HCT116 (cell line): ENCODE data around the gene DDRGK1. TPM values are rescaled to one million over a fixed set of nuclear protein-coding genes. Genes with fewer than 3 reads are reported as not detected.

Experiments
- ATAC-seq: fragments of 200-7000 bp; cut with Tn5 transposase; 2 replicates; pipeline ENCODE4 v1.9.1; 2020; ENCODE audit warnings: mild to moderate bottlenecking, moderate library complexity
- BruUV-seq: library from RNA; stranded (reverse); fragments of 400-500 nt; replicated peaks from 2 replicates; lab custom pipeline; 2021; lab: Mats Ljungman, UMichigan
- CTCF ChIA-PET: fragments of 300-600 bp; sonication (Branson Sonifier 250); formaldehyde crosslinking; loops from one replicate; lab custom pipeline; 2021; ENCODE audit warnings: antibody characterized with exemption; lab: Charles Lee
- POLR2A ChIA-PET: fragments of 300-600, 350-600 bp; sonication (Branson Sonifier 250); formaldehyde crosslinking; loops from one replicate; lab custom pipeline; 2021; ENCODE audit warnings: antibody characterized with exemption; lab: Charles Lee
- RAD21 ChIA-PET, 2 experiments: fragments of 300-600 bp; sonication (Branson Sonifier 250); formaldehyde crosslinking; loops; one replicate each; lab custom pipeline; 2023; ENCODE audit warnings: low total read pairs in 2 of 2; ENCODE audit not compliant: uncharacterized antibody in 2 of 2, unreplicated experiment in 2 of 2, low non-redundant PET in 1 of 2; lab: Charles Lee
- DNase-seq: peaks from one replicate; pipeline ENCODE4 v3.0.0-alpha.2; 2010; ENCODE audit warnings: low read depth, low spot score
- H2AFZ ChIP-seq: fragments of 200-600 bp; shearing (Covaris generic), sonication (generic); 2 replicates; pipeline ENCODE4 v1.6.1; 2017; ENCODE audit warnings: low read depth, mixed run types, mixed read lengths, antibody characterized with exemption, low read length; ENCODE audit not compliant: poor library complexity, severe bottlenecking
- H3K27ac ChIP-seq: 2 replicates; pipeline ENCODE4 v1.5.1; 2012; ENCODE audit warnings: low read depth, low read length
- H3K27me3 ChIP-seq: fragments of 200-600 bp; sonication (generic); 2 replicates; pipeline ENCODE4 v1.6.1; 2016; ENCODE audit warnings: mixed run types, low read length, mixed read lengths; ENCODE audit not compliant: insufficient read depth
- H3K36me3 ChIP-seq, 2 experiments: fragments of 200-500 bp in 1 of 2; fragments of 200-600 bp in 1 of 2; sonication (Bioruptor generic) in 1 of 2; sonication (generic) in 1 of 2; 2 replicates each; pipeline versions ENCODE4 v1.5.1 to v1.6.1; 2014 to 2016; ENCODE audit warnings: low read length in 2 of 2, inconsistent platforms in 1 of 2, mixed read lengths in 1 of 2, mixed run types in 1 of 2; ENCODE audit not compliant: insufficient read depth in 2 of 2, control insufficient read depth in 1 of 2
- H3K4me1 ChIP-seq, 2 experiments: fragments of 200-600 bp in 1 of 2; sonication (generic) in 1 of 2; 2 replicates each; pipeline versions ENCODE4 v1.5.1 to v1.6.1; 2012 to 2017; ENCODE audit warnings: low read length in 2 of 2, inconsistent platforms in 1 of 2, mild to moderate bottlenecking in 1 of 2, mixed read lengths in 1 of 2, mixed run types in 1 of 2, moderate library complexity in 1 of 2; ENCODE audit not compliant: insufficient read depth in 2 of 2, control insufficient read depth in 1 of 2
- H3K4me2 ChIP-seq: fragments of 200-600 bp; sonication (generic); 2 replicates; pipeline ENCODE4 v1.6.1; 2017; ENCODE audit warnings: mixed run types, low read length, mixed read lengths
- H3K4me3 ChIP-seq, 2 experiments: fragments of 200-600 bp in 1 of 2; sonication (generic) in 1 of 2; replicated peaks in 1 of 2; 2 replicates each; pipeline ENCODE4 v1.5.1; 2011 to 2016; ENCODE audit warnings: low read length in 2 of 2, control low read depth in 1 of 2, low read depth in 1 of 2, mild to moderate bottlenecking in 1 of 2, mixed read lengths in 1 of 2, mixed run types in 1 of 2
- H3K79me2 ChIP-seq: fragments of 200-600 bp; sonication (generic); 2 replicates; pipeline ENCODE4 v1.6.1; 2017; ENCODE audit warnings: mild to moderate bottlenecking, mixed run types, low read length, moderate library complexity, mixed read lengths; ENCODE audit not compliant: insufficient read depth
- H3K9ac ChIP-seq: fragments of 200-600 bp; sonication (generic); 2 replicates; pipeline ENCODE4 v1.6.1; 2016; ENCODE audit warnings: low read length, mixed read lengths
- H3K9me2 ChIP-seq: fragments of 200-600 bp; sonication (generic), shearing (Covaris generic); 2 replicates; pipeline ENCODE4 v1.6.1; 2017; ENCODE audit warnings: mixed run types, mild to moderate bottlenecking, moderate library complexity; ENCODE audit not compliant: insufficient read depth
- H3K9me3 ChIP-seq, 2 experiments: fragments of 200-500 bp in 1 of 2; fragments of 200-600 bp in 1 of 2; sonication (Bioruptor generic) in 1 of 2; sonication (generic) in 1 of 2; 2 replicates each; pipeline ENCODE4 v1.6.1; 2014 to 2017; ENCODE audit warnings: low read length in 2 of 2, mixed read lengths in 2 of 2, inconsistent platforms in 1 of 2, low read depth in 1 of 2, mild to moderate bottlenecking in 1 of 2, mixed run types in 1 of 2, moderate library complexity in 1 of 2; ENCODE audit not compliant: control insufficient read depth in 1 of 2, insufficient read depth in 1 of 2
- H4K20me1 ChIP-seq: fragments of 200-600 bp; sonication (generic), shearing (Covaris generic); 2 replicates; pipeline ENCODE4 v1.6.1; 2017; ENCODE audit warnings: mixed run types, mild to moderate bottlenecking, moderate library complexity; ENCODE audit not compliant: insufficient read depth
- CBX3 ChIP-seq: IDR thresholded peaks from 2 replicates; pipeline ENCODE4 v1.6.1; 2012; ENCODE audit warnings: low read depth
- ELF1 ChIP-seq: IDR thresholded peaks from 2 replicates; pipeline ENCODE4 v1.6.1; 2012; ENCODE audit warnings: low read depth, borderline replicate concordance
- EZH2 ChIP-seq: fragments of 200-600 bp; sonication (generic); IDR thresholded peaks from 2 replicates; pipeline ENCODE4 v1.6.1; 2017; ENCODE audit warnings: antibody characterized with exemption, mixed run types
- JUND ChIP-seq: IDR thresholded peaks from 2 replicates; pipeline ENCODE4 v1.6.1; 2012
- POLR2A ChIP-seq: IDR thresholded peaks from 2 replicates; pipeline ENCODE4 v1.7.0; 2011; ENCODE audit warnings: borderline replicate concordance; ENCODE audit not compliant: insufficient read depth, insufficient read length; ENCODE audit errors: extremely low read depth
- POLR2AphosphoS5 ChIP-seq: IDR thresholded peaks from 2 replicates; pipeline ENCODE4 v1.6.1; 2011; ENCODE audit warnings: mild to moderate bottlenecking, low read depth, low read length, moderate library complexity
- SRF ChIP-seq: IDR thresholded peaks from 2 replicates; pipeline ENCODE4 v1.6.1; 2012; ENCODE audit warnings: low read depth
- YY1 ChIP-seq: IDR thresholded peaks from 2 replicates; pipeline ENCODE4 v1.6.1; 2011; ENCODE audit warnings: low read length, low read depth, moderate library complexity, mild to moderate bottlenecking; ENCODE audit not compliant: insufficient replicate concordance; ENCODE audit errors: extremely low read depth
- intact Hi-C: fragments of 100-400 bp; cut with micrococcal nuclease; formaldehyde crosslinking; loops from 2 replicates; pipeline ENCODE4 v1.10.0; 2022
- total RNA-seq: library from RNA; stranded (reverse); gene quantifications from one replicate; pipeline ENCODE4 v1.2.1, GENCODE V29; 2021; ENCODE audit not compliant: unreplicated experiment
- TF ChIP-seq, protein P1 (sequence below): IDR thresholded peaks from 2 replicates; pipeline ENCODE4 v1.6.1; 2011; ENCODE audit warnings: mild to moderate bottlenecking, low read length, moderate library complexity; ENCODE audit not compliant: insufficient replicate concordance; ENCODE audit errors: extremely low read depth
- TF ChIP-seq, protein P2 (sequence below), 3 experiments: fragments of 200-600 bp in 1 of 3; sonication (generic) in 1 of 3; IDR thresholded peaks in 2 of 3; conservative IDR thresholded peaks in 1 of 3; 2 replicates each; pipeline ENCODE4 v1.5.1; 2012 to 2017; ENCODE audit warnings: low read depth in 2 of 3, low read length in 2 of 3, antibody characterized with exemption in 1 of 3, borderline replicate concordance in 1 of 3, control low read depth in 1 of 3, mild to moderate bottlenecking in 1 of 3, mixed read lengths in 1 of 3, mixed run types in 1 of 3, moderate library complexity in 1 of 3; ENCODE audit not compliant: insufficient read depth in 1 of 3
- TF ChIP-seq, protein P3 (sequence below): IDR thresholded peaks from 2 replicates; pipeline ENCODE4 v1.6.1; 2012

The DDRGK1 gene
- total RNA-seq, 1 experiment from 2014 or later = 45.8 TPM

DNA sequence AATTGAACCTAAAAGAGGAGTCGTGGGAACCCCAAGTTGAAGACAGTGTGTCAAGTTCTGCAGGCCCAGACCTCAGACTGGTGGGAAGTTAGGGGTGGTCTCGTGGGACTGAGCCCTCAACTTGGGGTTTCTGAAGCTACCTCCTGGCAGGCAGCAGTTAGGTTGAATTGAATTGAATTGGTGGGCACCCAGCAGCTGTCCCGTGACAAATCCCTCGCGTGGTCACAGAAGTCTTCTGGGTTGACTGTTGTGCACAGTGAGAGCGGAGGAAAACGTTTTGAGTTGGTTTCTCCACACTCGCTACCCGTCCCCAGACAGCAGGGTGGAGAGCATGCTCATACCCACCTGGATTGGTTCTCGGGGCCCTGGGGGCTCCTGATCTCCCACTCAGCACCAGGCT, 21.6 kb upstream of the DDRGK1 start:
- Histone ChIP-seq H3K27me3 (no peaks in the 10 kb centered on the region), H3K9ac (no peak overlapping the region), H3K4me3 (no peak overlapping the region), H3K27ac (no peak overlapping the region), H3K9me2 (no peaks in the 10 kb centered on the region), H2AFZ (no peak overlapping the region), H3K79me2 (no peaks in the 10 kb centered on the region), H3K36me3 (peaks cover 4 to 12% of the 10 kb centered on the region in 2 experiments; a peak in 1 of 4 replicates), H3K4me1 (no peaks in the 10 kb centered on the region), H3K4me2 (no peak overlapping the region), H3K9me3 (no peaks in the 10 kb centered on the region), H4K20me1 (no peaks in the 10 kb centered on the region)
- intact Hi-C loops = no loop called here
- POLR2A ChIA-PET = no interaction called here
- RAD21 ChIA-PET = no interaction called here
- DNase-seq (no peak), ATAC-seq (no peak)
- no TSS peak for BruUV-seq
- no peak for TF ChIP-seq ELF1
- TF ChIP-seq, protein P1, sequence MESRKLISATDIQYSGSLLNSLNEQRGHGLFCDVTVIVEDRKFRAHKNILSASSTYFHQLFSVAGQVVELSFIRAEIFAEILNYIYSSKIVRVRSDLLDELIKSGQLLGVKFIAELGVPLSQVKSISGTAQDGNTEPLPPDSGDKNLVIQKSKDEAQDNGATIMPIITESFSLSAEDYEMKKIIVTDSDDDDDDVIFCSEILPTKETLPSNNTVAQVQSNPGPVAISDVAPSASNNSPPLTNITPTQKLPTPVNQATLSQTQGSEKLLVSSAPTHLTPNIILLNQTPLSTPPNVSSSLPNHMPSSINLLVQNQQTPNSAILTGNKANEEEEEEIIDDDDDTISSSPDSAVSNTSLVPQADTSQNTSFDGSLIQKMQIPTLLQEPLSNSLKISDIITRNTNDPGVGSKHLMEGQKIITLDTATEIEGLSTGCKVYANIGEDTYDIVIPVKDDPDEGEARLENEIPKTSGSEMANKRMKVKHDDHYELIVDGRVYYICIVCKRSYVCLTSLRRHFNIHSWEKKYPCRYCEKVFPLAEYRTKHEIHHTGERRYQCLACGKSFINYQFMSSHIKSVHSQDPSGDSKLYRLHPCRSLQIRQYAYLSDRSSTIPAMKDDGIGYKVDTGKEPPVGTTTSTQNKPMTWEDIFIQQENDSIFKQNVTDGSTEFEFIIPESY = no peak
- no peak for TF ChIP-seq SRF
- no peak for TF ChIP-seq POLR2AphosphoS5
- no peak for TF ChIP-seq CBX3
- TF ChIP-seq, protein P2, sequence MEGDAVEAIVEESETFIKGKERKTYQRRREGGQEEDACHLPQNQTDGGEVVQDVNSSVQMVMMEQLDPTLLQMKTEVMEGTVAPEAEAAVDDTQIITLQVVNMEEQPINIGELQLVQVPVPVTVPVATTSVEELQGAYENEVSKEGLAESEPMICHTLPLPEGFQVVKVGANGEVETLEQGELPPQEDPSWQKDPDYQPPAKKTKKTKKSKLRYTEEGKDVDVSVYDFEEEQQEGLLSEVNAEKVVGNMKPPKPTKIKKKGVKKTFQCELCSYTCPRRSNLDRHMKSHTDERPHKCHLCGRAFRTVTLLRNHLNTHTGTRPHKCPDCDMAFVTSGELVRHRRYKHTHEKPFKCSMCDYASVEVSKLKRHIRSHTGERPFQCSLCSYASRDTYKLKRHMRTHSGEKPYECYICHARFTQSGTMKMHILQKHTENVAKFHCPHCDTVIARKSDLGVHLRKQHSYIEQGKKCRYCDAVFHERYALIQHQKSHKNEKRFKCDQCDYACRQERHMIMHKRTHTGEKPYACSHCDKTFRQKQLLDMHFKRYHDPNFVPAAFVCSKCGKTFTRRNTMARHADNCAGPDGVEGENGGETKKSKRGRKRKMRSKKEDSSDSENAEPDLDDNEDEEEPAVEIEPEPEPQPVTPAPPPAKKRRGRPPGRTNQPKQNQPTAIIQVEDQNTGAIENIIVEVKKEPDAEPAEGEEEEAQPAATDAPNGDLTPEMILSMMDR (IDR thresholded peaks at IDR 0.05 in 2 of 3, conservative IDR thresholded peaks at IDR 0.05 in 1 of 3; ENCODE audit: borderline replicate concordance in 1 of 3, insufficient read depth in 1 of 3, low read depth in 2 of 3, low read length in 2 of 3) = no peak
- TF ChIP-seq, protein P3, sequence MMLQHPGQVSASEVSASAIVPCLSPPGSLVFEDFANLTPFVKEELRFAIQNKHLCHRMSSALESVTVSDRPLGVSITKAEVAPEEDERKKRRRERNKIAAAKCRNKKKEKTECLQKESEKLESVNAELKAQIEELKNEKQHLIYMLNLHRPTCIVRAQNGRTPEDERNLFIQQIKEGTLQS = no peak
- no peak for TF ChIP-seq YY1
- no peak for TF ChIP-seq JUND
- no peak for TF ChIP-seq EZH2
- no peak for TF ChIP-seq POLR2A
- CTCF ChIA-PET = no interaction called here
